Duodenal mucosa (tissue), 2 donors: Measurements from ENCODE around the gene RUSC1.

Source experiments
- H3K27ac ChIP-seq: one replicate; pipeline ENCODE4 v1.7.0; 2013; ENCODE audit warnings: low read depth, low read length
- H3K27me3 ChIP-seq, 2 donors: one replicate each; pipeline ENCODE4 v1.7.0; 2013; ENCODE audit warnings: low read length in 2 of 2, control low read depth in 1 of 2; ENCODE audit not compliant: insufficient read depth in 2 of 2, control insufficient read depth in 1 of 2
- H3K36me3 ChIP-seq, 2 donors: one replicate each; pipeline ENCODE4 v1.7.0; 2013; ENCODE audit warnings: low read length in 2 of 2, control low read depth in 1 of 2; ENCODE audit not compliant: insufficient read depth in 2 of 2, control insufficient read depth in 1 of 2
- H3K4me1 ChIP-seq, 2 donors: one replicate each; pipeline ENCODE4 v1.7.0; 2013; ENCODE audit warnings: low read length in 2 of 2, control low read depth in 1 of 2; ENCODE audit not compliant: insufficient read depth in 2 of 2, control insufficient read depth in 1 of 2
- H3K4me3 ChIP-seq, 2 donors: one replicate each; pipeline ENCODE4 v1.7.0; 2013; ENCODE audit warnings: low read length in 2 of 2, low read depth in 1 of 2
- H3K9ac ChIP-seq, 2 donors: one replicate each; pipeline ENCODE4 v1.7.0; 2013; ENCODE audit warnings: low read length in 2 of 2, low read depth in 1 of 2
- H3K9me3 ChIP-seq, 2 donors: one replicate each; pipeline ENCODE4 v1.7.0; 2013; ENCODE audit warnings: low read length in 2 of 2, control low read depth in 1 of 2; ENCODE audit not compliant: control insufficient read depth in 1 of 2

Gene RUSC1

GRCh38 chr1:155322571-155322952, 1.9 kb downstream of the RUSC1 start:
- H3K27ac ChIP-seq: peak overlapping the region; percentile 54
- peaks cover 36 to 48% of the 10 kb centered on the region in 2 donors for H3K4me1 ChIP-seq
- no peaks in the 10 kb centered on the region for H3K27me3 ChIP-seq

GRCh38 chr1:155322953-155323728, 2.4 kb downstream of the RUSC1 start:
- Histone ChIP-seq H3K36me3 (peaks cover 13 to 28% of the 10 kb centered on the region in 2 donors), H3K4me3 (peak overlapping the region; percentile 93 to 95), H3K4me1 (peaks cover 36 to 48% of the 10 kb centered on the region in 2 donors), H3K9me3 (no peaks in the 10 kb centered on the region), H3K9ac (peak overlapping the region; percentile 71 to 80), H3K27ac (peak overlapping the region; percentile 98), H3K27me3 (no peaks in the 10 kb centered on the region)

More at GRCh38 chr1:155322571-155322952, 1.9 kb downstream of the RUSC1 start:
- Histone ChIP-seq H3K4me3 (peak overlapping the region; percentile 66 to 95), H3K9me3 (no peaks in the 10 kb centered on the region), H3K9ac (peak overlapping the region; percentile 15 to 80), H3K36me3 (peaks cover 9 to 30% of the 10 kb centered on the region in 2 donors)

GRCh38 chr1:155323729-155324036, 3.0 kb downstream of the RUSC1 start:
- Histone ChIP-seq H3K27me3 (no peaks in the 10 kb centered on the region), H3K27ac (peak overlapping the region; percentile 98), H3K36me3 (peaks cover 13 to 26% of the 10 kb centered on the region in 2 donors), H3K9ac (peak overlapping the region; percentile 80 to 91), H3K9me3 (no peaks in the 10 kb centered on the region), H3K4me1 (peaks cover 36 to 48% of the 10 kb centered on the region in 2 donors), H3K4me3 (peak overlapping the region; percentile 93 to 95)

GRCh38 chr1:155324037-155324716, 3.5 kb downstream of the RUSC1 start:
- peaks cover 13 to 22% of the 10 kb centered on the region in 2 donors for H3K36me3 ChIP-seq
- peak overlapping the region; percentile 98 for H3K27ac ChIP-seq
- peaks cover 36 to 48% of the 10 kb centered on the region in 2 donors for H3K4me1 ChIP-seq
- H3K9ac ChIP-seq: peak overlapping the region; percentile 80 to 95
- no peaks in the 10 kb centered on the region for H3K27me3 ChIP-seq
- no peaks in the 10 kb centered on the region for H3K9me3 ChIP-seq
- H3K4me3 ChIP-seq: peak overlapping the region; percentile 93 to 95

GRCh38 chr1:155324717-155325602, 4.3 kb downstream of the RUSC1 start:
- H3K4me3 ChIP-seq: peak overlapping the region; percentile 93 to 95
- peak overlapping the region; percentile 80 to 95 for H3K9ac ChIP-seq
- H3K27me3 ChIP-seq: no peaks in the 10 kb centered on the region
- H3K36me3 ChIP-seq: peaks cover 9 to 17% of the 10 kb centered on the region in 2 donors
- H3K4me1 ChIP-seq: peaks cover 36 to 40% of the 10 kb centered on the region in 2 donors
- peak overlapping the region; percentile 51 for H3K27ac ChIP-seq
- no peaks in the 10 kb centered on the region for H3K9me3 ChIP-seq

- H3K9ac ChIP-seq: peak overlapping the region; percentile 80 to 95
- no peak overlapping the region for H3K27ac ChIP-seq
- H3K36me3 ChIP-seq: peaks cover 11 to 21% of the 10 kb centered on the region in 2 donors
- H3K4me3 ChIP-seq: peak overlapping the region; percentile 93 to 95
- H3K9me3 ChIP-seq: no peaks in the 10 kb centered on the region
- H3K4me1 ChIP-seq: peaks cover 33 to 35% of the 10 kb centered on the region in 2 donors
- H3K27me3 ChIP-seq: no peaks in the 10 kb centered on the region
Measured at GRCh38 chr1:155325603-155325893, 4.9 kb downstream of the RUSC1 start.

GRCh38 chr1:155326020-155326526, 5.4 kb downstream of the RUSC1 start:
- no peaks in the 10 kb centered on the region for H3K27me3 ChIP-seq
- H3K9me3 ChIP-seq: no peaks in the 10 kb centered on the region
- H3K4me1 ChIP-seq: peaks cover 30% of the 10 kb centered on the region in 2 donors
- peak overlapping the region in 1 of 2 donors; percentile 80 for H3K9ac ChIP-seq
- peaks cover 16 to 27% of the 10 kb centered on the region in 2 donors for H3K36me3 ChIP-seq
- peak overlapping the region in 1 of 2 donors; percentile 95 for H3K4me3 ChIP-seq
- no peak overlapping the region for H3K27ac ChIP-seq

GRCh38 chr1:155326631-155327037, 5.9 kb downstream of the RUSC1 start:
- no peak overlapping the region for H3K9ac ChIP-seq
- H3K27ac ChIP-seq: no peak overlapping the region
- no peaks in the 10 kb centered on the region for H3K27me3 ChIP-seq
- H3K9me3 ChIP-seq: no peaks in the 10 kb centered on the region
- no peak overlapping the region for H3K4me3 ChIP-seq
- H3K36me3 ChIP-seq: peaks cover 20 to 31% of the 10 kb centered on the region in 2 donors
- peaks cover 24 to 25% of the 10 kb centered on the region in 2 donors for H3K4me1 ChIP-seq

- Histone ChIP-seq H3K36me3 (peaks cover 20 to 31% of the 10 kb centered on the region in 2 donors), H3K27ac (no peak overlapping the region), H3K4me1 (peaks cover 14 to 15% of the 10 kb centered on the region in 2 donors), H3K9ac (no peak overlapping the region), H3K27me3 (no peaks in the 10 kb centered on the region), H3K4me3 (no peak overlapping the region), H3K9me3 (no peaks in the 10 kb centered on the region)
Measured at GRCh38 chr1:155327981-155328380, 7.3 kb downstream of the RUSC1 start.
